GM12878 (cell line): Measurements from ENCODE around the gene DLG2. TPM values are rescaled to one million over a fixed set of nuclear protein-coding genes. Genes with fewer than 3 reads are reported as not detected.

Experiments used
- ATAC-seq: fragments of 200-7000 bp; cut with Tn5 transposase; 3 replicates; pipeline ENCODE4 v1.9.1; 2020; ENCODE audit warnings: mild to moderate bottlenecking, moderate library complexity
- BruUV-seq: library from RNA; stranded (reverse); fragments of 400-500 nt; replicated peaks from 2 replicates; lab custom pipeline; 2021; lab: Mats Ljungman, UMichigan
- CTCF ChIA-PET: fragments of 300-600 bp; sonication (Branson Sonifier 250); formaldehyde crosslinking; extraction: SDS; loops from one replicate; lab custom pipeline; 2021; ENCODE audit warnings: inconsistent platforms; lab: Yijun Ruan, JAX
- POLR2A ChIA-PET: fragments of 350-600 bp; formaldehyde crosslinking; extraction: SDS; loops from one replicate; lab custom pipeline; 2021; ENCODE audit warnings: inconsistent platforms; lab: Charles Lee
- RAD21 ChIA-PET: fragments of 300-600 bp; sonication (Branson Sonifier 250); formaldehyde crosslinking; loops from one replicate; lab custom pipeline; 2023; ENCODE audit warnings: antibody characterized with exemption; ENCODE audit not compliant: unreplicated experiment; lab: Charles Lee
- SMC1A ChIA-PET: fragments of 300-600 bp; sonication (Branson Sonifier 250); formaldehyde crosslinking; loops from one replicate; lab custom pipeline; 2023; ENCODE audit not compliant: unreplicated experiment, uncharacterized antibody; lab: Charles Lee
- DNase-seq: peaks from one replicate; pipeline ENCODE4 v3.0.0-alpha.2; 2011; ENCODE audit warnings: low read depth, low spot score
- FAIRE-seq: peaks from 3 replicates; lab custom pipeline; 2011; peaks lifted over from hg19 to GRCh38; lab: Jason Lieb, UNC
- H2AFZ ChIP-seq: 2 replicates; pipeline ENCODE4 v1.6.0; 2011; ENCODE audit warnings: low read depth, low read length, control low read depth; ENCODE audit not compliant: control insufficient read depth
- H3K27ac ChIP-seq: 2 replicates; pipeline ENCODE4 v1.5.1; 2011; ENCODE audit warnings: control low read depth; ENCODE audit not compliant: control insufficient read depth, insufficient read depth
- H3K27me3 ChIP-seq, 2 experiments: replicated peaks in 1 of 2; 2 replicates each; pipeline versions ENCODE4 v1.6.0 to v1.6.1; 2011; ENCODE audit warnings: low read length in 1 of 2; ENCODE audit not compliant: control insufficient read depth in 2 of 2, insufficient read depth in 2 of 2
- H3K36me3 ChIP-seq, 2 experiments: 2 replicates each; pipeline ENCODE4 v1.5.1; 2011; ENCODE audit warnings: low read length in 1 of 2; ENCODE audit not compliant: control insufficient read depth in 2 of 2, insufficient read depth in 2 of 2
- H3K4me1 ChIP-seq: 2 replicates; pipeline ENCODE4 v1.6.1; 2011; ENCODE audit warnings: mild to moderate bottlenecking, low read length, moderate library complexity, mixed read lengths; ENCODE audit not compliant: control insufficient read depth, insufficient read depth
- H3K4me2 ChIP-seq: 2 replicates; pipeline ENCODE4 v1.6.0; 2011; ENCODE audit warnings: control low read depth; ENCODE audit not compliant: control insufficient read depth, insufficient read depth
- H3K4me3 ChIP-seq: fragments of 200-600 bp; sonication (generic); 2 replicates; pipeline ENCODE4 v1.5.1; 2016
- H3K79me2 ChIP-seq: 2 replicates; pipeline ENCODE4 v1.6.0; 2011; ENCODE audit warnings: low read length; ENCODE audit not compliant: control insufficient read depth, insufficient read depth
- H3K9ac ChIP-seq: 2 replicates; pipeline ENCODE4 v1.8.0; 2011; ENCODE audit warnings: low read length, control low read depth, mixed read lengths; ENCODE audit not compliant: control insufficient read depth, insufficient read depth
- H3K9me3 ChIP-seq: replicated peaks from 3 replicates; pipeline ENCODE4 v1.5.1; 2011; ENCODE audit warnings: mild to moderate bottlenecking, low read length; ENCODE audit not compliant: control insufficient read depth, insufficient read depth
- H4K20me1 ChIP-seq: 2 replicates; pipeline ENCODE4 v1.6.0; 2011; ENCODE audit not compliant: control insufficient read depth, insufficient read depth
- ASH2L ChIP-seq: fragments of 300-600, 200-600 bp; sonication (generic); IDR thresholded peaks from 2 replicates; pipeline ENCODE4 v1.6.1; 2017; ENCODE audit warnings: low read depth, mild to moderate bottlenecking, borderline replicate concordance
- ATF3 ChIP-seq: IDR thresholded peaks from 2 replicates; pipeline ENCODE4 v1.6.1; 2011; ENCODE audit warnings: low read depth, mild to moderate bottlenecking, low read length, moderate library complexity, borderline replicate concordance; ENCODE audit errors: extremely low read depth
- BCLAF1 ChIP-seq: fragments of 450-650 bp; IDR thresholded peaks from 2 replicates; pipeline ENCODE4 v1.6.1; 2017; ENCODE audit warnings: antibody characterized with exemption, mild to moderate bottlenecking, moderate library complexity
- CHD1 ChIP-seq: IDR thresholded peaks from 2 replicates; pipeline ENCODE4 v1.6.1; 2012; ENCODE audit warnings: low read depth, low read length, improper control_type of control experiment
- E4F1 ChIP-seq: fragments of 450-650 bp; IDR thresholded peaks from 2 replicates; pipeline ENCODE4 v1.6.1; 2018; ENCODE audit warnings: borderline replicate concordance, mild to moderate bottlenecking; ENCODE audit not compliant: partially characterized antibody
- EP300 ChIP-seq, 2 experiments: fragments of 150-350 bp in 1 of 2; IDR thresholded peaks; 2 replicates each; pipeline ENCODE4 v1.6.1; 2011 to 2012; ENCODE audit warnings: low read depth in 2 of 2, low read length in 2 of 2, borderline replicate concordance in 1 of 2, improper control_type of control experiment in 1 of 2, inconsistent platforms in 1 of 2; ENCODE audit not compliant: control insufficient read depth in 1 of 2
- IRF3 ChIP-seq: fragments of 450-650 bp; IDR thresholded peaks from 2 replicates; pipeline ENCODE4 v1.6.1; 2014; ENCODE audit warnings: mild to moderate bottlenecking
- KAT2A ChIP-seq: conservative IDR thresholded peaks from 2 replicates; pipeline ENCODE4 v1.6.1; 2011; ENCODE audit warnings: low read depth, low read length; ENCODE audit not compliant: control insufficient read depth
- KDM1A ChIP-seq: fragments of 200-600 bp; sonication (generic); IDR thresholded peaks from 2 replicates; pipeline ENCODE4 v1.6.1; 2016; ENCODE audit warnings: borderline replicate concordance
- MXI1 ChIP-seq: fragments of 150-350 bp; IDR thresholded peaks from 2 replicates; pipeline ENCODE4 v1.6.1; 2011; ENCODE audit warnings: low read depth, mild to moderate bottlenecking, inconsistent platforms, low read length, improper control_type of control experiment
- MYB ChIP-seq: fragments of 150-350 bp; IDR thresholded peaks from 2 replicates; pipeline ENCODE4 v1.6.1; 2014; ENCODE audit warnings: mild to moderate bottlenecking, low read depth, low read length, borderline replicate concordance
- NFIC ChIP-seq: IDR thresholded peaks from 2 replicates; pipeline ENCODE4 v1.6.1; 2012; ENCODE audit warnings: low read depth, mild to moderate bottlenecking, inconsistent platforms, low read length, moderate library complexity
- SKIL ChIP-seq: fragments of 450-650 bp; IDR thresholded peaks from 2 replicates; pipeline ENCODE4 v1.6.1; 2017; ENCODE audit warnings: mild to moderate bottlenecking, low read depth, inconsistent platforms; ENCODE audit not compliant: poor library complexity, severe bottlenecking
- SP1 ChIP-seq: IDR thresholded peaks from one replicate; pipeline ENCODE4 v1.6.1; 2011; ENCODE audit warnings: low read depth, low read length
- STAT3 ChIP-seq: IDR thresholded peaks from 2 replicates; pipeline ENCODE4 v1.6.1; 2011; ENCODE audit warnings: low read depth, low read length, improper control_type of control experiment
- TCF7 ChIP-seq: IDR thresholded peaks from 2 replicates; pipeline ENCODE4 v1.6.1; 2014; ENCODE audit warnings: antibody characterized with exemption, borderline replicate concordance
- WGBS: methylation state at CpG from one replicate; pipeline ENCODE4 v1.1.6; 2016; ENCODE audit warnings: low lambda C conversion rate; ENCODE audit not compliant: insufficient replicate concordance, insufficient coverage; ENCODE audit errors: missing lambda C conversion rate; 5-methylcytosine and 5-hydroxymethylcytosine counted together
- in situ Hi-C: fragments of 300-500 bp; cut with MboI; formaldehyde crosslinking; loops from 9 replicates; pipeline ENCODE4 v1.14.3; 2018; ENCODE audit warnings: mixed read lengths
- intact Hi-C: fragments of 100-400 bp; cut with micrococcal nuclease; formaldehyde crosslinking; loops from one replicate; pipeline ENCODE4 v1.14.2; 2022; ENCODE audit not compliant: unreplicated experiment
- polyA plus RNA-seq, 11 experiments: library from polyadenylated mRNA; depleted of rRNA in 4 of 11; unstranded in 6 of 11; stranded (reverse) in 5 of 11; fragments of >200 nt; fragmentation: Nextera tagmentation in 4 of 11; fragmentation: Illumina TruSeq in 1 of 11; extraction: Ambion mirVana in 4 of 11; extraction: Trizol in 1 of 11; gene quantifications; 1 replicate in 1 of 11; 2 replicates in 10 of 11; pipeline versions ENCODE4 v1.2.1 to v1.2.3, GENCODE V29; 2011 to 2016; ENCODE audit warnings: inconsistent platforms in 2 of 11, missing spikeins in 2 of 11, low read depth in 1 of 11
- total RNA-seq, 4 experiments: library from RNA; depleted of rRNA in 3 of 4; stranded (reverse); fragments of >200 nt in 3 of 4; fragmentation: Illumina TruSeq in 1 of 4; extraction: Trizol in 1 of 4; gene quantifications; 2 replicates each; pipeline versions ENCODE4 v1.2.1 to v1.2.3, GENCODE V29; 2013 to 2021

The DLG2 gene
- total and polyA plus RNA-seq, 10 of the 15 experiments (the other 5 are each of a cell fraction or from before 2014, with no cell fraction given) = 0.09 to 0.98 (median 0.35) TPM

- 38% methylated on average over 1 of the region's 1 CpG for WGBS
- ChIA-PET CTCF (no interaction called here), POLR2A (no interaction called here), RAD21 (no interaction called here), SMC1A (no interaction called here)
- in situ Hi-C loops = no loop called here
- intact Hi-C loops = no loop called here
- ATAC-seq (no peak), DNase-seq (no peak), FAIRE-seq (no peak)
- no peak overlapping the region for H3K4me3 ChIP-seq
- BruUV-seq = no TSS peak
- no peaks in the 10 kb centered on the region for H3K79me2 ChIP-seq
- H3K27ac ChIP-seq = no peak overlapping the region
- no peaks in the 10 kb centered on the region for H3K9me3 ChIP-seq
- H3K27me3 ChIP-seq = no peaks in the 10 kb centered on the region
- H3K4me2 ChIP-seq = no peak overlapping the region
- H3K4me1 ChIP-seq = no peaks in the 10 kb centered on the region
- no peak overlapping the region for H3K9ac ChIP-seq
- H2AFZ ChIP-seq = no peak overlapping the region
- H3K36me3 ChIP-seq = no peaks in the 10 kb centered on the region
- H4K20me1 ChIP-seq = no peaks in the 10 kb centered on the region
- no peak for TF ChIP-seq STAT3
- no peak for TF ChIP-seq SP1
- TF ChIP-seq BCLAF1 = no peak
- TF ChIP-seq MXI1 = no peak
- TF ChIP-seq ASH2L = no peak
- no peak for TF ChIP-seq NFIC
- no peak for TF ChIP-seq CHD1
- no peak for TF ChIP-seq SKIL
- no peak for TF ChIP-seq MYB
- TF ChIP-seq E4F1 = no peak
- TF ChIP-seq IRF3 = no peak
- TF ChIP-seq ATF3 = no peak
- no peak for TF ChIP-seq KAT2A
- TF ChIP-seq EP300 (IDR thresholded peaks at IDR 0.05; ENCODE audit: borderline replicate concordance in 1 of 2, control insufficient read depth in 1 of 2, low read depth in 2 of 2, low read length in 2 of 2) = no peak
- no peak for TF ChIP-seq TCF7
- TF ChIP-seq KDM1A = no peak
Observed at GRCh38 chr11:84655712-84656111, 971.4 kb downstream of the DLG2 start.
